Activated CD8-positive, alpha-beta memory T cell treated with anti-CD3 and anti-CD28 coated beads for 36 hours (primary cell): Measurements from ENCODE around the gene POLR2H. TPM values are rescaled to one million over a fixed set of nuclear protein-coding genes. Genes with fewer than 3 reads are reported as not detected.

ENCODE experiments used
- CTCF ChIA-PET: fragments of 350-600 bp; sonication (Branson Sonifier 250); formaldehyde crosslinking; loops from one replicate; lab custom pipeline; 2021; ENCODE audit warnings: antibody characterized with exemption; lab: Charles Lee
- POLR2A ChIA-PET: fragments of 350-600 bp; sonication (Branson Sonifier 250); formaldehyde crosslinking; loops from one replicate; lab custom pipeline; 2021; ENCODE audit warnings: antibody characterized with exemption; lab: Charles Lee
- total RNA-seq, 2 experiments: library from RNA; stranded (reverse); gene quantifications; one replicate each; pipeline ENCODE4 v1.2.3, GENCODE V29; 2021

The POLR2H gene
- total RNA-seq, 2 experiments from 2014 or later: 188 to 190 TPM

GRCh38 chr3:184391266-184391665, 29.8 kb downstream of the POLR2H start:
- POLR2A ChIA-PET: no interaction called here
- CTCF ChIA-PET: interaction anchor here (1.4 kb wide), 1 partner anchor 165 kb away, joined by 3 read pairs; no protein-coding TSS in a partner anchor

GRCh38 chr3:184395320-184395660, 33.8 kb downstream of the POLR2H start:
- POLR2A ChIA-PET: no interaction called here
- CTCF ChIA-PET: no interaction called here

- ChIA-PET POLR2A (no interaction called here), CTCF (no interaction called here)
Observed at GRCh38 chr3:184399410-184399809, 37.9 kb downstream of the POLR2H start.

- ChIA-PET CTCF (no interaction called here), POLR2A (no interaction called here)
Observed at GRCh38 chr3:184405075-184406030, 43.8 kb downstream of the POLR2H start.

- POLR2A ChIA-PET: no interaction called here
- CTCF ChIA-PET: no interaction called here
Observed at GRCh38 chr3:184409331-184409926, 47.9 kb downstream of the POLR2H start.

- ChIA-PET CTCF (no interaction called here), POLR2A (no interaction called here)
Observed at GRCh38 chr3:184409946-184410500, 48.5 kb downstream of the POLR2H start.

- POLR2A ChIA-PET: no interaction called here
Observed at GRCh38 chr3:184414418-184415202, 53.1 kb downstream of the POLR2H start.

GRCh38 chr3:184415203-184415490, 53.6 kb downstream of the POLR2H start:
- POLR2A ChIA-PET: no interaction called here
- CTCF ChIA-PET: no interaction called here

More at GRCh38 chr3:184414418-184415202, 53.1 kb downstream of the POLR2H start:
- CTCF ChIA-PET: interaction anchor here (0.5 to 1.9 kb wide), 2 partner anchors 127 to 132 kb away, joined by 3 to 4 read pairs; no protein-coding TSS in a partner anchor

- POLR2A ChIA-PET: no interaction called here
Observed at GRCh38 chr3:184417619-184418327, 56.3 kb downstream of the POLR2H start.

More at GRCh38 chr3:184417619-184418327, 56.3 kb downstream of the POLR2H start:
- CTCF ChIA-PET: interaction anchor here (0.6 to 1.2 kb wide), 8 partner anchors 14 to 1068 kb away, joined by 3 to 6 read pairs (median 4); no protein-coding TSS in a partner anchor

Other genes starting within 250 kb of the POLR2H start
- 10 to 100 TPM; 74.8 to 76.4 TPM for gene EIF2B5, start 226.4 kb upstream of the POLR2H start, total RNA-seq
- gene DVL3, start 206.3 kb upstream of the POLR2H start, total RNA-seq: 10 to 100 TPM; 36.3 to 37.9 TPM
- 100 to 1,000 TPM; 240 to 244 TPM for gene AP2M1, start 186.9 kb upstream of the POLR2H start, total RNA-seq
- gene ABCF3, start 175.5 kb upstream of the POLR2H start, total RNA-seq: 10 to 100 TPM; 62.4 to 67.6 TPM
- gene VWA5B2, start 132.1 kb upstream of the POLR2H start, total RNA-seq: not detected
- gene ALG3, start 112.7 kb upstream of the POLR2H start, total RNA-seq: 10 to 100 TPM; 59.7 to 61.9 TPM
- 10 to 100 TPM; 14.2 to 15.7 TPM for gene EEF1AKMT4, start 112.0 kb upstream of the POLR2H start, total RNA-seq
- under 1 TPM; 0.36 to 0.69 TPM for gene CAMK2N2, start 100.2 kb upstream of the POLR2H start, total RNA-seq
- gene ECE2, start 85.7 kb upstream of the POLR2H start, total RNA-seq: not detected
- 100 to 1,000 TPM; 309 to 314 TPM for gene PSMD2, start 62.5 kb upstream of the POLR2H start, total RNA-seq
- gene EIF4G1, start 47.1 kb upstream of the POLR2H start, total RNA-seq: 100 to 1,000 TPM; 693 to 706 TPM
- 1 to 10 TPM; 1.7 to 1.8 TPM for gene FAM131A, start 24.1 kb upstream of the POLR2H start, total RNA-seq
- 1 to 10 TPM; 6.1 to 7.0 TPM for gene CLCN2, start 105 bp upstream of the POLR2H start, total RNA-seq
- not detected for gene THPO, start 16.5 kb downstream of the POLR2H start, total RNA-seq
- not detected for gene CHRD, start 18.3 kb downstream of the POLR2H start, total RNA-seq
- not detected for gene EPHB3, start 200.1 kb downstream of the POLR2H start, total RNA-seq